Prostate gland (tissue), 2 donors: ENCODE data around the gene ATP6V1C2. TPM values are rescaled to one million over a fixed set of nuclear protein-coding genes. Genes with fewer than 3 reads are reported as not detected.

Experiments used
- DNase-seq: peaks from one replicate; pipeline ENCODE4 v3.0.0-alpha.2; 2019; ENCODE audit warnings: low spot score
- H3K27ac ChIP-seq, 2 donors: fragments of 200-600 bp; sonication (generic); 2 replicates each; pipeline ENCODE4 v1.5.1; 2017 to 2019
- H3K27me3 ChIP-seq: fragments of 200-600 bp; sonication (generic); replicated peaks from 2 replicates; pipeline ENCODE4 v1.5.1; 2019; ENCODE audit not compliant: insufficient read depth
- H3K36me3 ChIP-seq, 2 donors: fragments of 200-600 bp; sonication (generic); 1 replicate in 1 of 2; 2 replicates in 1 of 2; pipeline versions ENCODE4 v1.5.1 to v1.8.1; 2017 to 2019
- H3K4me1 ChIP-seq: fragments of 200-600 bp; sonication (generic); replicated peaks from 2 replicates; pipeline ENCODE4 v1.5.1; 2019
- H3K4me3 ChIP-seq, 2 donors: fragments of 200-600 bp; sonication (generic); 2 replicates each; pipeline ENCODE4 v1.5.1; 2017 to 2019
- H3K9me3 ChIP-seq: fragments of 200-600 bp; sonication (generic); 2 replicates; pipeline ENCODE4 v1.5.1; 2017
- POLR2A ChIP-seq: fragments of 450-650 bp; IDR thresholded peaks from one replicate; pipeline ENCODE4 v1.6.1; 2016; ENCODE audit warnings: antibody characterized with exemption, mild to moderate bottlenecking
- POLR2AphosphoS5 ChIP-seq: sonication (generic); formaldehyde crosslinking; IDR thresholded peaks from one replicate; pipeline ENCODE4 v1.6.1; 2017; ENCODE audit warnings: antibody characterized with exemption
- WGBS: methylation state at CpG from one replicate; pipeline ENCODE4 v1.1.5; 2018; 5-methylcytosine and 5-hydroxymethylcytosine counted together
- intact Hi-C: fragments of 100-400 bp; cut with DNase I; formaldehyde crosslinking; loops from one replicate; pipeline ENCODE4 v1.14.2; 2022
- total RNA-seq, 2 donors: library from RNA; depleted of rRNA; stranded (reverse); fragments of >200 nt; gene quantifications; one replicate each; pipeline ENCODE4 v1.1.0, GENCODE V29; 2016
- TF ChIP-seq, protein P1 (sequence below), 4 experiments: fragments of 200-600 bp in 2 of 4; fragments of 450-650 bp in 2 of 4; sonication (generic) in 2 of 4; IDR thresholded peaks; 1 replicate in 3 of 4; 2 replicates in 1 of 4; pipeline ENCODE4 v1.5.1; 2016 to 2019; ENCODE audit warnings: antibody characterized with exemption in 4 of 4, mild to moderate bottlenecking in 2 of 4, moderate library complexity in 2 of 4

ATP6V1C2 gene
- total RNA-seq, 2 donors from 2014 or later, result 0.41 to 4.0 TPM

DNA sequence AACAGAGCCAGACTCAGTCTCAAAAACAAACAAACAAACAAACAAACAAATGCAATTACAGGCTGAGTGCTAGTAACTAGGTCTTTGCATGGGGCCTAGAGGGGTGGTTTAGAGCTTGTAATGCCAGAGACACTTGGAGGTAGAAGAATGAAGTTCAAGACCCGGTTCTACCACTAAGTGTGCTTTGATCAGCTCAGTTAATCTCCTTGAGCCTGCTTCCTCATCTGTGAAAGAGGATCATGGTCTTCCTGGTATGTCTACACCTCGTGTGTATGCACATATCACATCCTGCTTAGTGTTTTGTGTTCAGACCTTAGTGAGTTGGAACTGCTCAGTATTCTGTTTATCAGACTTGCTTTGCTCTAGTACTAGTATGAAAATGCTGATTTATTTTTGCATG lies 4.8 kb upstream of the ATP6V1C2 start:
- Histone ChIP-seq H3K27ac (no peak overlapping the region), H3K9me3 (no peaks in the 10 kb centered on the region), H3K27me3 (no peaks in the 10 kb centered on the region), H3K4me3 (no peak overlapping the region), H3K4me1 (peaks cover 8% of the 10 kb centered on the region), H3K36me3 (no peaks in the 10 kb centered on the region)
- WGBS, result 59% methylated on average over 2 of the region's 2 CpGs
- no peak for TF ChIP-seq POLR2A
- TF ChIP-seq, protein P1, sequence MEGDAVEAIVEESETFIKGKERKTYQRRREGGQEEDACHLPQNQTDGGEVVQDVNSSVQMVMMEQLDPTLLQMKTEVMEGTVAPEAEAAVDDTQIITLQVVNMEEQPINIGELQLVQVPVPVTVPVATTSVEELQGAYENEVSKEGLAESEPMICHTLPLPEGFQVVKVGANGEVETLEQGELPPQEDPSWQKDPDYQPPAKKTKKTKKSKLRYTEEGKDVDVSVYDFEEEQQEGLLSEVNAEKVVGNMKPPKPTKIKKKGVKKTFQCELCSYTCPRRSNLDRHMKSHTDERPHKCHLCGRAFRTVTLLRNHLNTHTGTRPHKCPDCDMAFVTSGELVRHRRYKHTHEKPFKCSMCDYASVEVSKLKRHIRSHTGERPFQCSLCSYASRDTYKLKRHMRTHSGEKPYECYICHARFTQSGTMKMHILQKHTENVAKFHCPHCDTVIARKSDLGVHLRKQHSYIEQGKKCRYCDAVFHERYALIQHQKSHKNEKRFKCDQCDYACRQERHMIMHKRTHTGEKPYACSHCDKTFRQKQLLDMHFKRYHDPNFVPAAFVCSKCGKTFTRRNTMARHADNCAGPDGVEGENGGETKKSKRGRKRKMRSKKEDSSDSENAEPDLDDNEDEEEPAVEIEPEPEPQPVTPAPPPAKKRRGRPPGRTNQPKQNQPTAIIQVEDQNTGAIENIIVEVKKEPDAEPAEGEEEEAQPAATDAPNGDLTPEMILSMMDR (IDR thresholded peaks at IDR 0.05), result no peak
- TF ChIP-seq POLR2AphosphoS5, result no peak
- intact Hi-C loops, result no loop called here
- no peak for DNase-seq

DNA sequence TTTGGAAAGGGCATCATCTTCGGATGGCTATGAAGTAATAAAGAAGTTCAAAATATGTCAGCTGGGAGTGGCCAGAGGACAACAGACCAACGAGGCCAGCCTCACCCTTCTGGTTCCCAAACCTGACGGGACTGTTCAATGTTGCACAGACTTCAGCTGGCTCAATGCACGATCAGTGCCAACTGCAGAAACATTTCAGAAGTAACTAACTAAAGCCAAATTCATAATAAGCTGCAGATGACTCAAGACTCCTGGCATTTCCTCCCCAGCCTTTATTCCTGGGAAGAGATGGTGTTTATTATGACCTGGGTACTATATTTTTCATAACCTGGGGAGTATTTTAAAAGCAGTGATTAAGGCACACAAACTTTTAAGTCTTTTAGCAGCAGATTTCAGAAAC lies 3.8 kb upstream of the ATP6V1C2 start:
- TF ChIP-seq POLR2AphosphoS5, result peak; percentile 49
- TF ChIP-seq POLR2A, result no peak
- Histone ChIP-seq H3K4me3 (no peak overlapping the region), H3K9me3 (no peaks in the 10 kb centered on the region), H3K4me1 (peaks cover 8% of the 10 kb centered on the region), H3K27ac (no peak overlapping the region), H3K36me3 (no peaks in the 10 kb centered on the region), H3K27me3 (peaks cover 4% of the 10 kb centered on the region)
- 11% methylated on average over 4 of the region's 4 CpGs for WGBS
- peak; percentile 58 for DNase-seq
- intact Hi-C loops, result no loop called here

DNA sequence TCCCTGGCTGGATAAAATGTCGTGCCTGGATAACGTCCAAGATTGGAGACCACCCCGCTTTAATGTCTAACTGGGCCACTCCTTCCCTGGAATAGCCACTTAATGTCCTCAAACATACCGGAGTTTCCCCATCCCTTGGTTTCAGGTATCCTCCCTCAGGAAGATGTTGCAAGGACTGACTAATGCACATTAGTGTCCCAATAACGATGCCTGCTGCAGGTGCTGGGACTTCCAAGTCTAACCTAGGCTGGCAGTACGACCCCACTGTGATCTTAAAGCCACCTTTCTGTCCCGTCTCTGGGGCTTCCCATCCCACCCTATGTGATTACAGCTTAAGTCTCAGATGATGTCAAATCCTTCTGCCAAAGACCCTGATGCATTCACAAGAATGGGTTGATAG lies 1.1 kb upstream of the ATP6V1C2 start:
- Histone ChIP-seq H3K4me1 (peaks cover 8% of the 10 kb centered on the region), H3K27ac (no peak overlapping the region), H3K9me3 (no peaks in the 10 kb centered on the region), H3K27me3 (peaks cover 6% of the 10 kb centered on the region), H3K4me3 (no peak overlapping the region), H3K36me3 (no peaks in the 10 kb centered on the region)
- no peak for DNase-seq
- intact Hi-C loops, result no loop called here
- WGBS, result 44% methylated on average over 7 of the region's 7 CpGs
- TF ChIP-seq POLR2AphosphoS5 (no peak), POLR2A (no peak)
- TF ChIP-seq, protein P1 (IDR thresholded peaks at IDR 0.05), result no peak

DNA sequence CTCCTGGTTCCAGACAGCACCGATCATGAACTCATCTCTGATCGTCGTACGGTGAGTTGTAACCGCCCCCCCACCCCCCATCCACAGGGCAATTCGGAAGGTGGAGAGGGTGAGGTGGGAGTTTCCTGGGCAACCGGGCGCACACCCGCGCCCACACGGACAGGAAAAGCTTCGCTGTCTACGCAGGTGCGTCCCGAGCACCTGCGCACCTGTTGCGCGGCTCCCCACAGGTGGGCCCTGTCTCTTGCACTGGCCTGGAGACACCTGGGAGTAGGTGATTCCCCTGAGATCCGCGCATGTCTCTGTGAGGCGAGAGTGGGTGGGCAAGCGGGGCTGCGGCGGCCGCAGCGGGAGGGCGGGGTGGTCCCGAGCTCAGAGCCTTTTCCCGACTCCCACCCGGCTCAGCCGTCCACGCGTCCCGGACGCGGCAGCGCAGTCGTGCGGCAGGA lies 459 bp upstream of the ATP6V1C2 start:
- peak overlapping the region; percentile 27 to 39 for H3K4me3 ChIP-seq
- H3K9me3 ChIP-seq, result no peaks in the 10 kb centered on the region
- TF ChIP-seq POLR2A, result no peak
- TF ChIP-seq POLR2AphosphoS5, result no peak
- TF ChIP-seq, protein P1 (IDR thresholded peaks at IDR 0.05), result no peak
- DNase-seq, result no peak
- intact Hi-C loops, result no loop called here
- peaks cover 8% of the 10 kb centered on the region for H3K4me1 ChIP-seq
- peaks cover 6% of the 10 kb centered on the region for H3K27me3 ChIP-seq
- WGBS, result 4% methylated on average over 19 of the region's 39 CpGs
- H3K27ac ChIP-seq, result no peak overlapping the region
- H3K36me3 ChIP-seq, result no peaks in the 10 kb centered on the region

DNA sequence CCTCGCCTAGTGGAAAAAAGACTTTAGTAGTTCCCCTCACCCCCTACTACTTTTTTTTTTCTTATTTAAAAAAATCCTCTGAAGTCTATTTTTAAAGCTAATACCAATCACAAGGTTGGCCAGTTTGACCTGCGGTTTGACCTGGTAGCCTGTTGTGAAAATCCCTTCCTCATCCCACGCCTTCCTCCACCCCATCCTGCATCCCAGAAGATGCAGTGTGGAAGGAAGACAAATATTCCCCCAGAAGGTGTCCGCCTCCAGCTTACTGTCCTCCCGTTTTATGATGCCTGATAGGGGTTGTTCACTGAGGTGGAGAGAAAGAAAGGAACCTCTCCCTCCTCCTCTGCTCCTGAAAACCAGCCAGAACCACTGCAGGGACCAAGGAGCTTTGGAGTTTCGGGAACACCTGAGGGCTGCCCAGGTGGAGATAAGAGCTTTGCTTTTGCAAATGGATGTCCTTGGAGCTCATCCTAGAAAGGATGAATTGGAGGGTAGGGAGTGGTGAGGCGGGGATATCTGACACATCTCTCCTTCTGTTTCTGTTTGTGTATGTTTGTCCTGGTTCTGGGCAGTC lies 909 bp downstream of the ATP6V1C2 start:
- Histone ChIP-seq H3K27me3 (peaks cover 6% of the 10 kb centered on the region), H3K9me3 (no peaks in the 10 kb centered on the region), H3K4me1 (peaks cover 8% of the 10 kb centered on the region), H3K27ac (no peak overlapping the region), H3K4me3 (peak overlapping the region; percentile 27 to 39), H3K36me3 (no peaks in the 10 kb centered on the region)
- no peak for DNase-seq
- TF ChIP-seq POLR2AphosphoS5, result no peak
- intact Hi-C loops, result no loop called here
- 10% methylated on average over 7 of the region's 7 CpGs for whole genome bisulfite sequencing

DNA sequence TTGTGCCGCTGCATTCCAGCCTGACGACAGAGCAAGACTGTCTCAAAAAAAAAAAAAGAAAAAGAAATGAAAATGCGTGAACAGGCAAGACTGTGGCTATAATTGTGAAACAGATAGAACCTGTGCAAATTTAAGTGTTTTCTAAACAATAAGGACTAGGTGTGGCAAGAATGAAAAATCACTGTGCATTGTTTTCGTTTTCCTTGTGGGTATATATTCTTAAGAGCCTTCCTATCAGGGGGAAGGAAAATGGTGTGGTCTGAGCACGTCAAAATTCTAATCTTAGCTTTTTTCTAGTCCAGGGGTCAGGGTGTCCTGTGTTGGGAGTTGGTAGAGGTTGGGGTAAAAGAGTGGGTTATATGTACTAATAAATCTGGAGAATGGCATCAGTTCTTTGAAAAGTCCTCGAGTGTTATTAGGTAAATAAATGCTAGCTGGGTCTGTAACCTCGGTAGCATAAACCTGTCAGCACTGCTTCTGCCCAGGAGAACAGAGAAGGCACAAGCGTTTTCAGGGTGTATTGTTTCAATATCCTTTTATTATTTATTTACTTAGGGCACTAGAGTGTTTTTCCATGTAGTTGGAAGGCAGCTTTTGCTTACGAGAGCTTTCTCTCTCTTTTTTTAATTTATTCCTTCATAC lies 11.6 kb downstream of the ATP6V1C2 start:
- Histone ChIP-seq H3K4me1 (no peaks in the 10 kb centered on the region), H3K36me3 (no peaks in the 10 kb centered on the region), H3K9me3 (no peaks in the 10 kb centered on the region), H3K27me3 (no peaks in the 10 kb centered on the region), H3K27ac (no peak overlapping the region), H3K4me3 (no peak overlapping the region)
- 27% methylated on average over 9 of the region's 9 CpGs for WGBS
- TF ChIP-seq, protein P1 (IDR thresholded peaks at IDR 0.05), result no peak
- TF ChIP-seq POLR2AphosphoS5, result no peak
- no peak for TF ChIP-seq POLR2A
- intact Hi-C loops, result no loop called here
- DNase-seq, result no peak
